GM13977 (cell line): ENCODE measurements around the gene UIMC1.

Experiments used
- DNase-seq: peaks from one replicate; pipeline ENCODE4 v3.0.0; 2012; ENCODE audit warnings: low spot score
- CTCF ChIP-seq: IDR thresholded peaks from 2 replicates; pipeline ENCODE4 v1.5.1; 2012; ENCODE audit warnings: mild to moderate bottlenecking, control low read depth; ENCODE audit not compliant: insufficient read depth; ENCODE audit errors: extremely low read depth, missing control alignments
- in situ Hi-C: fragments of 300-500 bp; cut with MboI; formaldehyde crosslinking; loops from one replicate; pipeline ENCODE4 v1.12.0; 2022; ENCODE audit warnings: low sequenced_read_pairs, low pct_unique_long_range_greater_than_20kb, mixed read lengths, inconsistent platforms; ENCODE audit not compliant: unreplicated experiment

UIMC1 gene

GRCh38 chr5:176959051-176959450 is 47.5 kb downstream of the UIMC1 start:
- TF ChIP-seq CTCF: peak; percentile 37
- in situ Hi-C loops: loop anchor here (10.0 kb wide), 1 partner anchor 294 kb away; no protein-coding TSS in a partner anchor
- DNase-seq: peak; percentile 49

- DNase-seq: no peak
- in situ Hi-C loops: loop anchor here (10.0 kb wide), 1 partner anchor 292 kb away; no protein-coding TSS in a partner anchor
- no peak for TF ChIP-seq CTCF
These were observed 49.8 kb downstream of the UIMC1 start for GRCh38 chr5:176956756-176957155.

- no peak for DNase-seq
- in situ Hi-C loops: loop anchor here (10.0 kb wide), 1 partner anchor 291 kb away; no protein-coding TSS in a partner anchor
- TF ChIP-seq CTCF: no peak
These were observed 50.7 kb downstream of the UIMC1 start for GRCh38 chr5:176955895-176956294.

GRCh38 chr5:176954050-176954449 is 52.5 kb downstream of the UIMC1 start:
- DNase-seq: no peak
- in situ Hi-C loops: loop anchor here (10.0 kb wide), 1 partner anchor 289 kb away; no protein-coding TSS in a partner anchor
- no peak for TF ChIP-seq CTCF

- DNase-seq: no peak
- TF ChIP-seq CTCF: no peak
- in situ Hi-C loops: loop anchor here (10.0 kb wide), 1 partner anchor 288 kb away; no protein-coding TSS in a partner anchor
These were observed 53.9 kb downstream of the UIMC1 start for GRCh38 chr5:176952531-176953193.

GRCh38 chr5:176948458-176948857 is 58.1 kb downstream of the UIMC1 start:
- in situ Hi-C loops: no loop called here
- no peak for TF ChIP-seq CTCF
- no peak for DNase-seq
